ENCODE measurements around the gene TLR6. TPM values are rescaled to one million over a fixed set of nuclear protein-coding genes. Genes with fewer than 3 reads are reported as not detected.

TLR6 gene
- total and polyA plus RNA-seq, 10 of the 15 experiments (the other 5 are each of a cell fraction or from before 2014, with no cell fraction given) = 1.1 to 49.4 (median 12.5) TPM

DNA sequence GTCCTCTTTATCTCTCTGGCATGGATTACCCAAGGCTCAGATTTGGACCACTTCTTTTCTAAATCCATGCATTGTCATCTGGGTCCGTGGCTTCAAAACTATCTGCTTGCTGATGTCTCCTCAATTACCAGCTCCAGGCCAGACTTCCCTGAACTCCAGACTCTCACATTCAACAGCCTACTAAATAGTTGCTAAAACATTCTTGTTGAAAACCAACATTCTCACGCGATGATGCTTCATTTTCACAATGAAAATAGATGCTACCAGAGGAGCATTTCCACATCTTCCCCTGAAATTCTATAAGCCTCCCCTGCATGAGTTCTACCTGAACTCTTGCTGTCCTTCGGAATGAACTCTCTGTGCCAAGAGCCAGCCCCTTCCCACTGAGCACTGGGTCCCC, 5.2 kb upstream of the TLR6 start (continued):
- TF ChIP-seq, protein P1, sequence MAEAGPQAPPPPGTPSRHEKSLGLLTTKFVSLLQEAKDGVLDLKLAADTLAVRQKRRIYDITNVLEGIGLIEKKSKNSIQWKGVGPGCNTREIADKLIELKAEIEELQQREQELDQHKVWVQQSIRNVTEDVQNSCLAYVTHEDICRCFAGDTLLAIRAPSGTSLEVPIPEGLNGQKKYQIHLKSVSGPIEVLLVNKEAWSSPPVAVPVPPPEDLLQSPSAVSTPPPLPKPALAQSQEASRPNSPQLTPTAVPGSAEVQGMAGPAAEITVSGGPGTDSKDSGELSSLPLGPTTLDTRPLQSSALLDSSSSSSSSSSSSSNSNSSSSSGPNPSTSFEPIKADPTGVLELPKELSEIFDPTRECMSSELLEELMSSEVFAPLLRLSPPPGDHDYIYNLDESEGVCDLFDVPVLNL (IDR thresholded peaks at IDR 0.05; ENCODE audit: low read depth, low read length) = no peak
- TF ChIP-seq MTA2 (IDR thresholded peaks at IDR 0.05; ENCODE audit: low read depth) = no peak
- TF ChIP-seq, protein P2, sequence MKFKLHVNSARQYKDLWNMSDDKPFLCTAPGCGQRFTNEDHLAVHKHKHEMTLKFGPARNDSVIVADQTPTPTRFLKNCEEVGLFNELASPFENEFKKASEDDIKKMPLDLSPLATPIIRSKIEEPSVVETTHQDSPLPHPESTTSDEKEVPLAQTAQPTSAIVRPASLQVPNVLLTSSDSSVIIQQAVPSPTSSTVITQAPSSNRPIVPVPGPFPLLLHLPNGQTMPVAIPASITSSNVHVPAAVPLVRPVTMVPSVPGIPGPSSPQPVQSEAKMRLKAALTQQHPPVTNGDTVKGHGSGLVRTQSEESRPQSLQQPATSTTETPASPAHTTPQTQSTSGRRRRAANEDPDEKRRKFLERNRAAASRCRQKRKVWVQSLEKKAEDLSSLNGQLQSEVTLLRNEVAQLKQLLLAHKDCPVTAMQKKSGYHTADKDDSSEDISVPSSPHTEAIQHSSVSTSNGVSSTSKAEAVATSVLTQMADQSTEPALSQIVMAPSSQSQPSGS (IDR thresholded peaks at IDR 0.05; ENCODE audit: low read length) = no peak

DNA sequence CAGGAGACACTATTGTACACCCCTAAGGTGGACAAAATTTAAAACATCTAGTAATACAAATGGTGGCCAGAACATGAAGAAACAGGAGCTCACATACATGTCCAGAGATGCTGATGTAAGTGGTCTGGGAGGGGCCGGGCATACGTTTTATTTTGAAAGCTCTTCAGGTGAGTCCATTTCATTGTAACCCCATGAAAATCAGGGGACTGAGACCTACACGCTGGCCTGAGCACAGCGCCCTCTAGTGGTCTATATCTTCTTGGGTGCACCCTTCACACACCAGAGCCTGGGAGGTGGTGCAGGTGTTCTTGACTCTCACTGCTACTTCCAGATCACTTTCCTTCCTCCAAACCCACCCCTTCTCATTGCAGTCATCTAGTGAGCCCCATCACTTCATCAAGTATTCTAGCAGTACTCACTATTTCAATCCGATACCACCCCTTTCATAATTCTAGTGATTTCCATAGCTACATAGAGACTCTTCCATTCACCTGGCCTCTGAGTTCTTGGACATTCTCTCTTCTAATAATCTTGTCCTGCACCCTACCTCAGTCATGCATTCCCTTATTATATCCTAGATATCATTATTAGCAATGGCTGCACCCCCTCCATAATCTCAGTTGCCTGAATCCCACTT, 4.3 kb upstream of the TLR6 start:
- H2AFZ ChIP-seq (ENCODE audit: control insufficient read depth, low read depth, low read length) = no peak overlapping the region
- H4K20me1 ChIP-seq (ENCODE audit: control insufficient read depth, insufficient read depth) = no peaks in the 10 kb centered on the region
- no peak overlapping the region for H3K4me3 ChIP-seq
- 22% methylated on average over 5 of the region's 5 CpGs for WGBS (ENCODE audit: insufficient coverage, insufficient replicate concordance, low lambda C conversion rate, missing lambda C conversion rate)
- CTCF ChIA-PET = interaction anchor here (0.5 to 5.5 kb wide), 57 partner anchors 9 to 732 kb away, joined by 3 to 172 read pairs (median 6); partner anchors contain the start of genes TLR1 and TLR10
- H3K27me3 ChIP-seq (replicated peaks in 1 of 2; ENCODE audit: control insufficient read depth in 2 of 2, insufficient read depth in 2 of 2, low read length in 1 of 2) = no peaks in the 10 kb centered on the region
- DNase-seq (ENCODE audit: low read depth, low spot score) (peak; percentile 41), ATAC-seq (peak; percentile 65), FAIRE-seq (peak; percentile 86)
- intact Hi-C loops (cut with micrococcal nuclease; ENCODE audit: unreplicated experiment) = loop anchor here (2.0 kb wide), 1 partner anchor 28 kb away; no protein-coding TSS in a partner anchor
- H3K27ac ChIP-seq (ENCODE audit: control insufficient read depth, insufficient read depth) = no peak overlapping the region
- H3K4me2 ChIP-seq (ENCODE audit: control insufficient read depth, insufficient read depth) = no peak overlapping the region
- in situ Hi-C loops (cut with MboI) = loop anchor here (10.0 to 25.0 kb wide), 3 partner anchors 549 to 796 kb away; no protein-coding TSS in a partner anchor
- RAD21 ChIA-PET (ENCODE audit: unreplicated experiment) = interaction anchor here (0.8 to 4.0 kb wide), 19 partner anchors 24 to 682 kb away, joined by 3 to 105 read pairs (median 5); partner anchors contain the start of genes TLR1 and TLR10
- POLR2A ChIA-PET = interaction anchor here (0.9 to 3.6 kb wide), 7 partner anchors 24 to 100 kb away, joined by 3 to 20 read pairs (median 4); partner anchors contain the start of gene TLR10
- H3K36me3 ChIP-seq (ENCODE audit: control insufficient read depth in 2 of 2, insufficient read depth in 2 of 2, low read length in 1 of 2) = no peaks in the 10 kb centered on the region
- H3K79me2 ChIP-seq (ENCODE audit: control insufficient read depth, insufficient read depth, low read length) = peaks cover 4% of the 10 kb centered on the region
- SMC1A ChIA-PET (ENCODE audit: uncharacterized antibody, unreplicated experiment) = interaction anchor here (0.6 to 4.3 kb wide), 32 partner anchors 10 to 682 kb away, joined by 3 to 136 read pairs (median 5); partner anchors contain the start of genes TLR1 and TLR10
- H3K9me3 ChIP-seq (replicated peaks; ENCODE audit: control insufficient read depth, insufficient read depth, low read length) = no peaks in the 10 kb centered on the region
- peaks cover 14% of the 10 kb centered on the region for H3K4me1 ChIP-seq (ENCODE audit: control insufficient read depth, insufficient read depth, low read length)
- no peak overlapping the region for H3K9ac ChIP-seq (ENCODE audit: control insufficient read depth, insufficient read depth, low read length)
- BruUV-seq (replicated peaks) = no TSS peak
- TF ChIP-seq HDAC2 (IDR thresholded peaks at IDR 0.05) = no peak
- no peak for TF ChIP-seq ASH2L (IDR thresholded peaks at IDR 0.05; ENCODE audit: borderline replicate concordance, low read depth)
- TF ChIP-seq ZNF24 (IDR thresholded peaks at IDR 0.05) = no peak
- TF ChIP-seq SMARCA5 (IDR thresholded peaks at IDR 0.05) = 0 out of 2 replicates have a peak, but pooled peaks have one; percentile 61
- TF ChIP-seq CHD2 (IDR thresholded peaks at IDR 0.05; ENCODE audit: borderline replicate concordance, low read depth, low read length) = no peak
- TF ChIP-seq EED (IDR thresholded peaks at IDR 0.05; ENCODE audit: low read depth) = no peak
- TF ChIP-seq, protein P3, sequence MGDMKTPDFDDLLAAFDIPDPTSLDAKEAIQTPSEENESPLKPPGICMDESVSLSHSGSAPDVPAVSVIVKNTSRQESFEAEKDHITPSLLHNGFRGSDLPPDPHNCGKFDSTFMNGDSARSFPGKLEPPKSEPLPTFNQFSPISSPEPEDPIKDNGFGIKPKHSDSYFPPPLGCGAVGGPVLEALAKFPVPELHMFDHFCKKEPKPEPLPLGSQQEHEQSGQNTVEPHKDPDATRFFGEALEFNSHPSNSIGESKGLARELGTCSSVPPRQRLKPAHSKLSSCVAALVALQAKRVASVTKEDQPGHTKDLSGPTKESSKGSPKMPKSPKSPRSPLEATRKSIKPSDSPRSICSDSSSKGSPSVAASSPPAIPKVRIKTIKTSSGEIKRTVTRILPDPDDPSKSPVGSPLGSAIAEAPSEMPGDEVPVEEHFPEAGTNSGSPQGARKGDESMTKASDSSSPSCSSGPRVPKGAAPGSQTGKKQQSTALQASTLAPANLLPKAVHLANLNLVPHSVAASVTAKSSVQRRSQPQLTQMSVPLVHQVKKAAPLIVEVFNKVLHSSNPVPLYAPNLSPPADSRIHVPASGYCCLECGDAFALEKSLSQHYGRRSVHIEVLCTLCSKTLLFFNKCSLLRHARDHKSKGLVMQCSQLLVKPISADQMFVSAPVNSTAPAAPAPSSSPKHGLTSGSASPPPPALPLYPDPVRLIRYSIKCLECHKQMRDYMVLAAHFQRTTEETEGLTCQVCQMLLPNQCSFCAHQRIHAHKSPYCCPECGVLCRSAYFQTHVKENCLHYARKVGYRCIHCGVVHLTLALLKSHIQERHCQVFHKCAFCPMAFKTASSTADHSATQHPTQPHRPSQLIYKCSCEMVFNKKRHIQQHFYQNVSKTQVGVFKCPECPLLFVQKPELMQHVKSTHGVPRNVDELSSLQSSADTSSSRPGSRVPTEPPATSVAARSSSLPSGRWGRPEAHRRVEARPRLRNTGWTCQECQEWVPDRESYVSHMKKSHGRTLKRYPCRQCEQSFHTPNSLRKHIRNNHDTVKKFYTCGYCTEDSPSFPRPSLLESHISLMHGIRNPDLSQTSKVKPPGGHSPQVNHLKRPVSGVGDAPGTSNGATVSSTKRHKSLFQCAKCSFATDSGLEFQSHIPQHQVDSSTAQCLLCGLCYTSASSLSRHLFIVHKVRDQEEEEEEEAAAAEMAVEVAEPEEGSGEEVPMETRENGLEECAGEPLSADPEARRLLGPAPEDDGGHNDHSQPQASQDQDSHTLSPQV (IDR thresholded peaks at IDR 0.05) = no peak
- peak; percentile 51; the same call in 1 of the 2 replicates for TF ChIP-seq PAX5 (IDR thresholded peaks at IDR 0.05; ENCODE audit: borderline replicate concordance, low read depth, low read length)
